ENCODE results near the gene COL4A3.

Gene COL4A3

GRCh38 chr2:227163998-227164762 is at the start of gene COL4A3, which contains the start of gene COL4A4:
TSS of gene COL4A3 (plus strand) at chr2:227164624. CDS start at chr2:227164727, 103 bp downstream.
TSS of gene COL4A4 (minus strand) at chr2:227164205. CDS start at chr2:227147483, 16,722 bp downstream.
- peak; percentile 41 for DNase-seq (ENCODE audit: low spot score)

- DNase-seq (ENCODE audit: low spot score): peak; percentile 31
Measured at GRCh38 chr2:227115761-227116160, 48.7 kb upstream of the COL4A3 start.

DNA sequence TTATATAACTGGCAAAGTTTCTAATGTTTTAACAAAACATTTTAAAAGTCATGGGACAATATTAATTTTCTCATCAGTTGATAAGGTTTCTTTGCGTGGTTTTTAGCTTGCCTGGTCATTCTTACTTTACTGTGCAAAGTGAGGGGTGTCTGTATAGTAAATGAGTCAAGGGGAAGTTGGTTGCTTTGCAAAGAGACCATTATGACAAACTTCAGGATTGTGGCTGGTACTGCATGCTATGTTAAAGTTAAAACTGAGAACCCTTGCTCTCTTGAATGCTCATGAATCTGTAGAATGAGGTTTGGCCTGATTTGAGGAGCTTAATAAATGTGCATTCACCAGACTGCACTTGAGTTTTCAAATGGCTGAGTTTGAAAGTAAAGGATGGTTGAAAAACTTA is 47.4 kb upstream of the COL4A3 start:
- DNase-seq (ENCODE audit: low spot score): no peak

DNA sequence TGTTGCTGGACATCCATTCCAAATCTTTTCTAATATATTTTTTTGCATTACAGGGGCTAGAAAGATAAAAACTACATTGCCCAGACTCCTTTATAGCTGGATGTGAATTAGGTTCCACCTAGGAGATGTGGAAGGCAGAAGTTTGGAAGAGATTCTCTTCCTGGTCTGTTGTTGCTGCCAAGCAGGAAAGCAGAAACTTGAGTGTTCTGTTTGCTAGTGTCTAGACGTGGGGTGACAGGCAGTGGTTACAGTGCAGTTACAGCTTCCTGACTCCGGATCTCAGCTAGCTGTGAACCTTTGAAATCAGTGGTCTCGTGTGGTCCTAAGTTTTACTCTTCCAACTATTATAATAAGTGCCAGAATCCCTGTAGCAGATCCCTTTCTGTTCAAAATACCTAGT is 46.6 kb upstream of the COL4A3 start:
- no peak for DNase-seq (ENCODE audit: low spot score)

DNA sequence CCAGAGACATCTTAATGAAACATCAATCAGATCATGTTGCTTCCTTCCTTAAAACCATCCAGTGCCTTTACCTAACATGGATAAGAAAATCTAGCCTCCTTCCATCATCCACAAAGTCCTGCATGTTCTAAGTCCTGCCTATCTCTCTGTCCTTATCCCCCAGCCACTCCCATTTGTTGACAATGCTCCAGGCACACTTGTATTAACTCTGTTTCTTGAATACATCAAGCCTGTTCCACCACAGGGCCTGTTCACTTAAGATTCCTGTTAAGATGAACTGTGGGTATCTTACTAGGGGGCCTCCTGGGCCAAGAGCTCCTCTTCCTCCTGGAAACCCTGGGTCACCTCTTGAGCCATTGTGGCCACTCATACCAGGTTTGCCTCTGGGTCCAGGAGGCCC is 46.1 kb upstream of the COL4A3 start:
- no peak for DNase-seq (ENCODE audit: low spot score)

GRCh38 chr2:227123697-227124096 is 40.7 kb upstream of the COL4A3 start:
- no peak for DNase-seq (ENCODE audit: low spot score)

DNA sequence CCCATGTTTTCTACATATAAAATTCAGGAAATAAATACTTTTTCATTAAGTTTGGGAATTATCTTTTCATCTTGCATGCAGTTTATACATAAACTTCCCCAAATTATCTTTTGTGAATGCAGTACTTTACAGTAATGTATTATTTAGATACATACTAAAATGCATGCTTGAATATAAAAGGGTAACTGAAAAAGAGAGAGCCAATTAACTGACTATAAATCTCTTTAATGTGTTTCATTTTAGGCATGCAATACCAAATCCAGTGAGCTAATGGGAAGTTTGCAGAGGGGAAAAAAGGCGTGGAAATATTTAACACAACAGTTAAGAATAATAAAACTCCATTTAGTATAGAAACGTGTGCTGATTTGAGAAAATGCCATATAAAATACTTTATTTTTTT is 39.6 kb upstream of the COL4A3 start:
- no peak for DNase-seq (ENCODE audit: low spot score)

DNA sequence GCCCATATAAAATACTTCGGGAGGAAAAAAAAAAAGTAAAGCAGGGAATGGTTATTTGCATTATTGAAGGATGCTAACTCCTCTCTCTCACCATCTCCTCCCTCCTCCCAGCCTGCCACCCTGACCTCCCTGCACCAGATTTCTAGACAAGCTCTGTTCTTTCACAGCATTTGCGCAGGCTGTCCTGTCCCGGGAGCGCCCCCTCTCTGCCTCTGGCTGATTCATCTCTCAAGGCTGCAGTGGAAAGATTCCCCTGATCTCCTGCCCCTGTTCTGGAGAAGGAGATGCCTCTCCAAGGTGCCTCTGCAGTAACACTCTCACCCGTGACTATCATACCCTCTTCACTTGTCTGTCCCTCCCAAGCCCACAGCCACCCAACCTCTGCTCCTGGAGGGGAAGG is 38.9 kb upstream of the COL4A3 start:
- DNase-seq (ENCODE audit: low spot score): no peak

DNA sequence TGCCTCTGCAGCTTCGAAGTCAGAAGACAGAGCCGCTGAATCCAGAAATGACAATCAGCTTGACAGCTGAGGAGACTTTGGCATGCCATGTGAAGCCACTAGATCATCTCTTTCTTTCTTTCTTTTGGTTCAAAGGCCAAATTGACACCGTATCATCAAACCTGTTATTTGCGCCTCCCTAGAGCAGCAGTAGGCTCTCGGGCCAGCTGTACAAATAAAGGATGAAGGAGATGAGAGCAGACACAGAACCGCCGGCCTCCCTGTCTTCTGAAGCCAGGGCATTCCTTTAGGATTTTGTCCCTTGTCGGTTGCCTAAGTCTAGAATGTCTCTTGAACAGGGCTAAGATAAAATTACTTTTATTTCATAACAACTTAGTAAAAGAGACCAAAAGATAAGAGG is 37.2 kb upstream of the COL4A3 start:
- DNase-seq (ENCODE audit: low spot score): no peak

GRCh38 chr2:227130636-227131035 is 33.8 kb upstream of the COL4A3 start:
- no peak for DNase-seq (ENCODE audit: low spot score)

- DNase-seq (ENCODE audit: low spot score): no peak
Measured at GRCh38 chr2:227132986-227133385, 31.4 kb upstream of the COL4A3 start.

DNA sequence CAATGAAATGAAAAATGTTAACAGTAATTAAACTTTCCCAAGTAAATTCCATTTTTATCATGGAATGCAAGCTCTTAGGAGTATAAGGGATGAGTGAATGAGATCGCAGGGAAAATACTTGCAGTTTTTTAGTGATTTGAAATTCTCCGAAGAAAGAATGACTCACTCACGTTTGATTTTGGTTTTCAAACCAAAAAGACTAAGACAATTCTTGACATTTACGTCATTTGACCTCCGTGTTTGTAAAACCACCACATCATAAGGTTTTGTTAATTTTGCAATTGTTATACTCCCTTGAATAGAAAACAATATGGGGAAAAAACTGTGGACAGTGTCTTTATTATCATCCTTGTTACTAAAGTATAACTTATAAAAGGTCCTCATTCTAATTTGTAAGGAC is 29.8 kb upstream of the COL4A3 start:
- no peak for DNase-seq (ENCODE audit: low spot score)

- no peak for DNase-seq (ENCODE audit: low spot score)
Measured at GRCh38 chr2:227141301-227141700, 23.1 kb upstream of the COL4A3 start.

GRCh38 chr2:227143895-227144294 is 20.5 kb upstream of the COL4A3 start:
- DNase-seq (ENCODE audit: low spot score): no peak

- DNase-seq (ENCODE audit: low spot score): no peak
Measured at GRCh38 chr2:227146456-227146855, 18.0 kb upstream of the COL4A3 start.

DNA sequence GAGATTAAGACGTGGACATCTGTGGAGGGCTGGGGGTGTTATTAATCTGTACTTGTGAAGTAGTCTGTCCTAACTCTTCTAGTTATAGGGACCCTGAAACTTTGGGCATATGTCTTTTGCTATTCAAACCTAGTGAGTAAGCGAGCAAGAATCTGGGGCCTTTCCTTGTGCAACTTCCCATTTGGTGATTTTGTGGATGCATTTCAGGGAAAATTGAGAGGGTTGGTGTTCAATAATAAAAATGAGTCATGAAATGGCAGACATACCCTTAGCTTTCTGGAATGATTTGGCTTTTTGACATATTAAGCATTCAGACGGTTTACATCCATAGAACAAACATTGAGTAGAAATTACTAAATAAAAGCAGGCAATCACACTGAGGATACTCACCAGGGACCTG is 17.4 kb upstream of the COL4A3 start:
- peak; percentile 24 for DNase-seq (ENCODE audit: low spot score)

- no peak for DNase-seq (ENCODE audit: low spot score)
Measured at GRCh38 chr2:227148106-227148505, 16.3 kb upstream of the COL4A3 start.

DNA sequence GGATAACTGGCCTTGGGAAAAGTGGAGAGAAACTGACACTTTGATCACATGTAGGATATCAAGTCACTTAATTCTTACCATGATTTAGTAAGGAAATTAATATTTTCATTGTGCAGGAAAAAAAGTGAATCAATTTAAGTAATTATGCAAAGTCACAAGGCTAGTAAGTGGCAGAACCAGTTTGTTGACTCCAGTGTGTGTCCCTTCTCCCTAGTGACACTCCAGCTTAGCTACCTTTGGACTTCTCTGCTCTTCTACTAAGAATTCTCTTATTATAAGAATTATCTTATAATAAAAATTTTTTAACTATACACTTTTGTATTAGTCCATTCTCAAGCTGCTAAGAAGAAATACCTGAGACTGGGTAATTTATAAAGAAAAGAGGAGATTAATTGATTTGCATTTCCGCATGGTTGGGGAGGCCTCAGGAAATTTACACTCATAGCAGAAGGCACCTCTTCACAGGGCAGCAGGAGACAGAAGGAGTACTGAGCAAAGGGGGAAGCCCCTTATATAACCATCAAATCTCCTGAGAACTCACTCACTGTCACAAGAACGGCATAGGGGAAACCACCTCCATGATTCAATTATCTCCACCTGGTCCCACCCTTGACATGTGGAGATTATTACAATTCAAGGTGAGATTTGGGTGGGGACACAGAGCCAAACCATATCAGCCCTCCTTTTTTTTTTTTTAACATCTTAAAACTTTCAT is 14.0 kb upstream of the COL4A3 start:
- no peak for DNase-seq (ENCODE audit: low spot score)

DNA sequence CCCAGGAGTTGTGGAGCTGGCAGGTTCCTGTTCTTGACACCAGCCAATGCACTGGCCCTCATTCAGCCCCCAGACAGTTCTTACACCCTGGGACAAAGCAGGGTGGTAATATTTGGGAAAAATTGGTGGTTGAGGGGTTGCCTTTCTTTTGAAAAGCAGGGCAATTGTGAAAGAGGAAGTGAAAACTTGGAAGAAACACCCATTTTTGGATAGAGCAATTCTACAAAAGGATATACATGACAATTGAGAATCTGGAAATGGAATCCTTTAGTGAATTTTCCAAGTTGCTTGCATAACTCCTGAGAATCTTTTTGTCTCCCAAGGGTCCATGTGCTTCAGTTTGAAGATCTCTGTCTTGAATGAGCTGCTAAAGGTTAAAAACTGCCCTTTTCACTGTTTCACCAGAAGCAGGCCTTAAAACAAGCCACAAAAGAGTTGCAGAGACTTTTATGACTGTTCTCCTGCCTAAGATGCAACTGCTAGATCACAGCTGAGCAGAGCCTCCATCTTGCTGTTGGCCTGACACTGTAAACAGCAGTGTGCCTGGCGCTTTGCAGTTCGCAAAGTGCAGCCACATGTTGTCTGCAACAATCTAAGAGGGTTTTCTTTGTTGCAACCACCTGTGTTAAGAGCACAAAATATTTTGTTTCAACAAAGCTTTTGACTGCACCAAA is 12.2 kb upstream of the COL4A3 start:
- DNase-seq (ENCODE audit: low spot score): no peak

DNA sequence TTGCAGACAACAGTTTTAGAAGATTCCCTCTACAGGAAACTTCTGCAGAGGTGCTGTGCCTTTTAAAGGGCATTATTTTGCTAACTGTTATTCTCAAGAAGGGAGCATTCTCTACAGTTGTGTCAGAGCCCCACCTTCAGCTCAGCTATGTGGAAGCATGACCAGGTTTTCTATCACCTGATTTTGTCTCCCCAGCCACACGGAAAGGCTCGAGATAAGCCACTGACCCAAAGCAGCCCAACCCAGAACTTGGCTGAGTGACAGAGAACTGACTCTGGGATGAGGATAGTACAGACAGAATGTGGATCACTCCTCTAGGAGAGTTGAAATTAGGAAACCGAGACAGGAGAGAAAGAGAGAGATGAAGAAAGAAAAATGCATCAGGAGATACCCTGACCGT is 11.1 kb upstream of the COL4A3 start:
- DNase-seq (ENCODE audit: low spot score): no peak

GRCh38 chr2:227153758-227154486 is 10.5 kb upstream of the COL4A3 start:
- no peak for DNase-seq (ENCODE audit: low spot score)
